ENCODE measurements around the gene INAFM2.

DNA sequence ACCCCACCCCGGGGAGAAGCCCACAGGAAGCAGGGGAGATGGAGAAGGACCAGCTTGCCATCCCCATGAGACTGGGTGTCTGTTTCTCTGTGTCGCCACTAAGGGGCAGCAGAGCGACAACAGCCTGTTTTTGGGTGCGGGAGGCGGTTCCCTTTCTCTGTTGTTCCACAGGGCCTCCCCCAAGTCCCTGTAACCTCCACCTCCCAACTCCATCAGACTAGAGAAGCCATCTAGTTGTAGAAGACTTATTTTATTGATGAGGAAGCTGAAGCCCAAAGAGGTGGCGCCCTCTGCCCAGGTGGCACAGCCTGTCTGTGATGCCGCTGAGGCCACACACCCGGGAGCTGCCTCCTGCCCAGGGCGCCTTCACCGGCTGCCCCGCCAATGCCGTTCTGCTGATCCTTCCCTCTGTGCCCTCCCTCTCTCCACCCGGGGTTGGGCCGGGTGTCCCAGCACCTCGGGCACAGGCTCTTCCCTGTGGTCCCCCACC, 21.2 kb downstream of the INAFM2 start:
- TF ChIP-seq, protein P1, sequence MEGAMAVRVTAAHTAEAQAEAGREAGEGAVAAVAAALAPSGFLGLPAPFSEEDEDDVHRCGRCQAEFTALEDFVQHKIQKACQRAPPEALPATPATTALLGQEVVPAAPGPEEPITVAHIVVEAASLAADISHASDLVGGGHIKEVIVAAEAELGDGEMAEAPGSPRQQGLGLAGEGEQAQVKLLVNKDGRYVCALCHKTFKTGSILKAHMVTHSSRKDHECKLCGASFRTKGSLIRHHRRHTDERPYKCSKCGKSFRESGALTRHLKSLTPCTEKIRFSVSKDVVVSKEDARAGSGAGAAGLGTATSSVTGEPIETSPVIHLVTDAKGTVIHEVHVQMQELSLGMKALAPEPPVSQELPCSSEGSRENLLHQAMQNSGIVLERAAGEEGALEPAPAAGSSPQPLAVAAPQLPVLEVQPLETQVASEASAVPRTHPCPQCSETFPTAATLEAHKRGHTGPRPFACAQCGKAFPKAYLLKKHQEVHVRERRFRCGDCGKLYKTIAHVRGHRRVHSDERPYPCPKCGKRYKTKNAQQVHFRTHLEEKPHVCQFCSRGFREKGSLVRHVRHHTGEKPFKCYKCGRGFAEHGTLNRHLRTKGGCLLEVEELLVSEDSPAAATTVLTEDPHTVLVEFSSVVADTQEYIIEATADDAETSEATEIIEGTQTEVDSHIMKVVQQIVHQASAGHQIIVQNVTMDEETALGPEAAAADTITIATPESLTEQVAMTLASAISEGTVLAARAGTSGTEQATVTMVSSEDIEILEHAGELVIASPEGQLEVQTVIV (CRISPR knock-in tag; IDR thresholded peaks at IDR 0.05; ENCODE audit: borderline replicate concordance): no peak
- TF ChIP-seq SP1 (CRISPR knock-in tag; IDR thresholded peaks at IDR 0.05): no peak
- TF ChIP-seq, protein P2, sequence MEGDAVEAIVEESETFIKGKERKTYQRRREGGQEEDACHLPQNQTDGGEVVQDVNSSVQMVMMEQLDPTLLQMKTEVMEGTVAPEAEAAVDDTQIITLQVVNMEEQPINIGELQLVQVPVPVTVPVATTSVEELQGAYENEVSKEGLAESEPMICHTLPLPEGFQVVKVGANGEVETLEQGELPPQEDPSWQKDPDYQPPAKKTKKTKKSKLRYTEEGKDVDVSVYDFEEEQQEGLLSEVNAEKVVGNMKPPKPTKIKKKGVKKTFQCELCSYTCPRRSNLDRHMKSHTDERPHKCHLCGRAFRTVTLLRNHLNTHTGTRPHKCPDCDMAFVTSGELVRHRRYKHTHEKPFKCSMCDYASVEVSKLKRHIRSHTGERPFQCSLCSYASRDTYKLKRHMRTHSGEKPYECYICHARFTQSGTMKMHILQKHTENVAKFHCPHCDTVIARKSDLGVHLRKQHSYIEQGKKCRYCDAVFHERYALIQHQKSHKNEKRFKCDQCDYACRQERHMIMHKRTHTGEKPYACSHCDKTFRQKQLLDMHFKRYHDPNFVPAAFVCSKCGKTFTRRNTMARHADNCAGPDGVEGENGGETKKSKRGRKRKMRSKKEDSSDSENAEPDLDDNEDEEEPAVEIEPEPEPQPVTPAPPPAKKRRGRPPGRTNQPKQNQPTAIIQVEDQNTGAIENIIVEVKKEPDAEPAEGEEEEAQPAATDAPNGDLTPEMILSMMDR (IDR thresholded peaks at IDR 0.05 in 2 of 3, conservative IDR thresholded peaks at IDR 0.05 in 1 of 3; ENCODE audit: insufficient read depth in 2 of 3, low read depth in 1 of 3, low read length in 3 of 3): peak; percentile 87 to 91 (median 87)
- TF ChIP-seq, protein P3, sequence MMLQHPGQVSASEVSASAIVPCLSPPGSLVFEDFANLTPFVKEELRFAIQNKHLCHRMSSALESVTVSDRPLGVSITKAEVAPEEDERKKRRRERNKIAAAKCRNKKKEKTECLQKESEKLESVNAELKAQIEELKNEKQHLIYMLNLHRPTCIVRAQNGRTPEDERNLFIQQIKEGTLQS (IDR thresholded peaks at IDR 0.05): no peak
- TF ChIP-seq, protein P3 (CRISPR knock-in tag; conservative IDR thresholded peaks at IDR 0.05): no peak
- TF ChIP-seq SMAD3 (CRISPR knock-in tag; conservative IDR thresholded peaks at IDR 0.05): no peak
- peak; percentile 49 to 80 for TF ChIP-seq RAD21 (CRISPR knock-in tag; conservative IDR thresholded peaks at IDR 0.05 in 1 of 2, IDR thresholded peaks at IDR 0.05 in 1 of 2)
- no peak for TF ChIP-seq RBM22 (IDR thresholded peaks at IDR 0.05; ENCODE audit: low read depth, low read length, poor library complexity, severe bottlenecking)

Measured in K562 (cell line).